MM.1S (cell line): ENCODE measurements around the gene ADGRD1.

Experiments
- DNase-seq: peaks from one replicate; pipeline ENCODE4 v3.0.0-alpha.2; 2015
- H2AFZ ChIP-seq: fragments of 300-600 bp; sonication (generic); 2 replicates; pipeline ENCODE4 v1.6.0; 2016; ENCODE audit warnings: antibody characterized with exemption, low read length
- H3F3A ChIP-seq: fragments of 300-600 bp; sonication (generic); 2 replicates; pipeline ENCODE4 v1.6.1; 2016; ENCODE audit warnings: mild to moderate bottlenecking, antibody characterized with exemption, low read length, moderate library complexity, mixed read lengths; ENCODE audit not compliant: insufficient read depth
- H3K27ac ChIP-seq: fragments of 300-600 bp; sonication (generic); 2 replicates; pipeline ENCODE4 v1.5.1; 2016; ENCODE audit warnings: mild to moderate bottlenecking, low read length
- H3K27me3 ChIP-seq: fragments of 300-600 bp; sonication (generic); replicated peaks from 2 replicates; pipeline ENCODE4 v1.6.0; 2016; ENCODE audit warnings: low read length; ENCODE audit not compliant: insufficient read depth
- H3K36me3 ChIP-seq: fragments of 300-600 bp; sonication (generic); replicated peaks from 2 replicates; pipeline ENCODE4 v1.6.1; 2016; ENCODE audit warnings: mild to moderate bottlenecking, low read length, mixed read lengths; ENCODE audit not compliant: insufficient read depth
- H3K4me1 ChIP-seq: fragments of 300-600 bp; sonication (generic); 2 replicates; pipeline ENCODE4 v1.6.1; 2016; ENCODE audit warnings: low read length, mixed read lengths
- H3K4me2 ChIP-seq: fragments of 300-600 bp; sonication (generic); 2 replicates; pipeline ENCODE4 v1.6.0; 2016; ENCODE audit warnings: low read depth, low read length
- H3K4me3 ChIP-seq: fragments of 300-600 bp; sonication (generic); 2 replicates; pipeline ENCODE4 v1.5.1; 2016; ENCODE audit warnings: low read length, mixed read lengths
- H3K79me2 ChIP-seq: fragments of 300-600 bp; sonication (generic); 2 replicates; pipeline ENCODE4 v1.6.1; 2016; ENCODE audit warnings: mixed run types, low read length, mixed read lengths
- H3K9ac ChIP-seq: fragments of 300-600 bp; sonication (generic); 2 replicates; pipeline ENCODE4 v1.6.1; 2016; ENCODE audit warnings: low read length, mixed read lengths
- H3K9me2 ChIP-seq: fragments of 300-600 bp; sonication (generic); replicated peaks from 2 replicates; pipeline ENCODE4 v1.6.1; 2016; ENCODE audit warnings: mild to moderate bottlenecking, low read length, mixed read lengths; ENCODE audit not compliant: insufficient read depth
- H3K9me3 ChIP-seq: fragments of 300-600 bp; sonication (generic); replicated peaks from 2 replicates; pipeline ENCODE4 v1.6.1; 2016; ENCODE audit warnings: mild to moderate bottlenecking, low read length, mixed read lengths; ENCODE audit not compliant: insufficient read depth
- H4K20me1 ChIP-seq: fragments of 300-600 bp; sonication (generic); 2 replicates; pipeline ENCODE4 v1.6.1; 2016; ENCODE audit warnings: mild to moderate bottlenecking, low read length, moderate library complexity, mixed read lengths; ENCODE audit not compliant: insufficient read depth
- EZH2 ChIP-seq: fragments of 300-600 bp; sonication (generic); optimal IDR thresholded peaks from 2 replicates; pipeline ENCODE3; 2017; ENCODE audit warnings: low read depth, mild to moderate bottlenecking, antibody characterized with exemption, low read length, mixed read lengths
- EZH2phosphoT487 ChIP-seq: fragments of 300-600 bp; sonication (generic); IDR thresholded peaks from 2 replicates; pipeline ENCODE4 v1.6.1; 2018; ENCODE audit warnings: antibody characterized with exemption, low read length
- TF ChIP-seq, protein P1 (sequence below): fragments of 300-600 bp; sonication (generic); IDR thresholded peaks from 2 replicates; pipeline ENCODE4 v1.5.1; 2016; ENCODE audit warnings: antibody characterized with exemption, low read length, mixed read lengths

ADGRD1 gene

DNA sequence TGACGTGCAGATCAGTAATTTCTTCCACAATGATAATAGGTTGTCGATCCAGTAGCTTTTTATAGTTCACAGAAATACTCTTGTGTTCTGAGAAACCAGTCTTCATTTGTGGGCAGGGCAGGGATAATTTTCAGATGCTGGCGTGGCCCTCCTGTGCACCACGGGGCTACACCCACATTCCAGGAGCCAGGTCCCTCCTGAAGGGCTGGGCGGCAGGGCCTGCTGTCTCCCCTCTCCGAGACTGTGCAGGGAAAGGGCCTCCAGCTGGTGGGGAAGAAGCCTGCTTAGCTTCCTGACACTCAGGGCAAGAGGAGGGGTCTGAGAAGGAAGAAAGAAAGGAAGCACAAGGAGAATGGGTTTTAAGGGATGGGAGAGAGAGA, 94.9 kb downstream of the ADGRD1 start:
- TF ChIP-seq, protein P1, sequence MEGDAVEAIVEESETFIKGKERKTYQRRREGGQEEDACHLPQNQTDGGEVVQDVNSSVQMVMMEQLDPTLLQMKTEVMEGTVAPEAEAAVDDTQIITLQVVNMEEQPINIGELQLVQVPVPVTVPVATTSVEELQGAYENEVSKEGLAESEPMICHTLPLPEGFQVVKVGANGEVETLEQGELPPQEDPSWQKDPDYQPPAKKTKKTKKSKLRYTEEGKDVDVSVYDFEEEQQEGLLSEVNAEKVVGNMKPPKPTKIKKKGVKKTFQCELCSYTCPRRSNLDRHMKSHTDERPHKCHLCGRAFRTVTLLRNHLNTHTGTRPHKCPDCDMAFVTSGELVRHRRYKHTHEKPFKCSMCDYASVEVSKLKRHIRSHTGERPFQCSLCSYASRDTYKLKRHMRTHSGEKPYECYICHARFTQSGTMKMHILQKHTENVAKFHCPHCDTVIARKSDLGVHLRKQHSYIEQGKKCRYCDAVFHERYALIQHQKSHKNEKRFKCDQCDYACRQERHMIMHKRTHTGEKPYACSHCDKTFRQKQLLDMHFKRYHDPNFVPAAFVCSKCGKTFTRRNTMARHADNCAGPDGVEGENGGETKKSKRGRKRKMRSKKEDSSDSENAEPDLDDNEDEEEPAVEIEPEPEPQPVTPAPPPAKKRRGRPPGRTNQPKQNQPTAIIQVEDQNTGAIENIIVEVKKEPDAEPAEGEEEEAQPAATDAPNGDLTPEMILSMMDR, result no peak
- TF ChIP-seq EZH2 (no peak), EZH2phosphoT487 (no peak)
- H3K4me2 ChIP-seq, result no peak overlapping the region
- no peak overlapping the region for H3K9ac ChIP-seq

DNA sequence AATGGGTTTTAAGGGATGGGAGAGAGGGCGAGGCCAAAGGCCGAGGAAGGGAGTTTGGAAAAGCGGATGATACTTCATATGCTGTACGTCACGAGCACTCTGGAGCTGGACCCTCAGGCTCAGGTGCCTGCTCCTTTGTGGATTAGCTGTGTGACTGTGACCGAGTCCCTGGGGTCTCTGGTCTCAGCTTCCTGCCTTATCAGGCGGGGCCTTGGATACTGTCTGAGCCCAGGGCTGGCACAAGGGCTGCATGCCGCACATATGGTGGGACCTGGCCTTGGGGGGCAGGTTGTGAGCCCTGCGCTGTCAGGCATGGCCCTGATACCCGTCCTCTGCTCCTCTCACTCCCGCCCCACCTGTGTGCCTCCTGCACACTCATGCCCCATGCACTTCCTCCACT, 95.3 kb downstream of the ADGRD1 start:
- H3K27ac ChIP-seq, result no peak overlapping the region

More for the DNA sequence above, 94.9 kb downstream of the ADGRD1 start:
- no peaks in the 10 kb centered on the region for H3F3A ChIP-seq
- H3K27me3 ChIP-seq, result peaks cover 3% of the 10 kb centered on the region; the same call in 1 of the 2 replicates
- no peaks in the 10 kb centered on the region for H3K9me3 ChIP-seq
- no peak for DNase-seq
- H3K79me2 ChIP-seq, result no peaks in the 10 kb centered on the region
- no peak overlapping the region for H3K27ac ChIP-seq
- no peak overlapping the region for H3K4me3 ChIP-seq
- no peaks in the 10 kb centered on the region for H3K4me1 ChIP-seq
- no peak overlapping the region for H2AFZ ChIP-seq
- no peaks in the 10 kb centered on the region for H3K9me2 ChIP-seq
- no peaks in the 10 kb centered on the region for H4K20me1 ChIP-seq
- no peaks in the 10 kb centered on the region for H3K36me3 ChIP-seq

DNA sequence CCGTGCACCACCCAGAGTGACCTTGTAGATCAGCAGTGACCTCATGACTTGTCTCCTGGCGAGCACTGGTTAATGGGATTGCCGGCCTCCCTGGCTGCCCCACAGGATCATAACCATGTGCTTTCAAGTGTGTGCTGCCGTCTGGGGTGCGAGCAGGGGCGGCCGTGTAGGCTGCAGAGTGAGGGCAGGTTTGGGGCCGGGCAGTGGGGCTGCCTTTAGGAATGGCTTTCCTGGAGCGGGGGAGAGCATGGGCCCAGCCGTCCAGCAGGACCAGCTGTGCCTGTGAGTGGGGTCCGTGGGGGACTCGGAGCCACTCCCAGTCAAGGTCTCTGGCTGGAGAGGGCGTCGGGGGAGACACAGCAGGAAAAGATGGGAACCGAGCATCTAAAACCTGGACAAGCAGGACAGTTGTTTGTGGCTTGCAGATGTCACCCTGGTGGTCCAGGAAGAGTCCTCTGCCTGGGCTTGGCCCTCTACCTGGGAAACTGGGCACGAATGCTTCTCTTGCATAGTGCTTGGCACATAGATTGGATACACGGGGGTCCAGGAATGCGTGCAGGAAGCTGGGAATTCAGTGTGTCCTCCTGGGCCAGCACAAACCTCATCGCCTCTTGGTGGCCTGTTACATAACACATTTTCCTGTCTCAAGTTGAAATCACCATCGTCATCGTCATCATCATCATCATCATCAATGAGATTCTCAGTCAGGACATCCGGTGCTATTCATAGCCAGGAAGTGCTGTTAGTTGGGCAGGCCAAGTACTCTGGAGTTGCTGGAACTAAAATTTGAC, 96.0 kb downstream of the ADGRD1 start:
- H3K9me2 ChIP-seq, result no peaks in the 10 kb centered on the region
- no peak overlapping the region for H3K4me3 ChIP-seq
- H3K9me3 ChIP-seq, result no peaks in the 10 kb centered on the region
- H3K27ac ChIP-seq, result no peak overlapping the region
- no peaks in the 10 kb centered on the region for H3K36me3 ChIP-seq
- peaks cover 7% of the 10 kb centered on the region for H3K27me3 ChIP-seq
- H3K79me2 ChIP-seq, result no peaks in the 10 kb centered on the region
- H2AFZ ChIP-seq, result no peak overlapping the region
- no peak overlapping the region for H3K4me2 ChIP-seq
- H3F3A ChIP-seq, result no peaks in the 10 kb centered on the region
- DNase-seq, result no peak
- TF ChIP-seq EZH2phosphoT487 (no peak), EZH2 (no peak)
- TF ChIP-seq, protein P1, result no peak
- H4K20me1 ChIP-seq, result no peaks in the 10 kb centered on the region
- no peaks in the 10 kb centered on the region for H3K4me1 ChIP-seq
- H3K9ac ChIP-seq, result no peak overlapping the region

More for the DNA sequence above, 95.3 kb downstream of the ADGRD1 start:
- no peaks in the 10 kb centered on the region for H3K79me2 ChIP-seq
- H3K9me2 ChIP-seq, result no peaks in the 10 kb centered on the region
- no peak overlapping the region for H3K4me3 ChIP-seq
- no peaks in the 10 kb centered on the region for H3K36me3 ChIP-seq
- no peak overlapping the region for H3K9ac ChIP-seq
- no peaks in the 10 kb centered on the region for H3F3A ChIP-seq
- H2AFZ ChIP-seq, result no peak overlapping the region
- TF ChIP-seq, protein P1, result no peak
- TF ChIP-seq EZH2phosphoT487 (no peak), EZH2 (no peak)
- H4K20me1 ChIP-seq, result no peaks in the 10 kb centered on the region
- no peaks in the 10 kb centered on the region for H3K9me3 ChIP-seq
- H3K27me3 ChIP-seq, result peaks cover 3% of the 10 kb centered on the region; the same call in 1 of the 2 replicates
- no peaks in the 10 kb centered on the region for H3K4me1 ChIP-seq
- no peak for DNase-seq
- H3K4me2 ChIP-seq, result no peak overlapping the region
